ENCODE results near the gene C1orf174. TPM values are rescaled to one million over a fixed set of nuclear protein-coding genes. Genes with fewer than 3 reads are reported as not detected.

C1orf174 gene
- total and polyA plus RNA-seq, 2 of the 13 experiments (the other 11 are each of a cell fraction or from before 2014, with no cell fraction given), result 21.6 to 31.4 TPM

DNA sequence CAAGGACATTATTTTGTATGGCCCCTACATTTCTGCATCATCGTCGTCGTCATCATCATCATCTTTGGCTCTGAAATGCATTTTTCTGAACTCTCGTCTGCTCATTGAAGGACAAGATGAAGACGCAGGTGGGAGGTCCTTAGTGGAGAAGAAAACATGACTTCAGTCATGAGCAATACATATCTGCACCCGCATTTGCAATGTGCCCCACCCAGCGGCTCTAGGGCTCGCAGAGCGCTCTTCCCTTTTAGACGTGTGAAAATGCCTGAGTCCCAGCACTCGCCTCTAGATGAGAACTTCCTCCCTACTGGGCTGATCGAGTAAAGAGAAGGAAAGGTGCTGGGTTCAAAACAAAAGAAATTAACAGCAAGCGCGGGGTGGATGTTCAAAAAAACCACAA is 10.1 kb downstream of the C1orf174 start (continued):
- TF ChIP-seq RERE (CRISPR knock-in tag; IDR thresholded peaks at IDR 0.05; ENCODE audit: low read depth), result no peak
- TF ChIP-seq ISL2 (CRISPR knock-in tag; IDR thresholded peaks at IDR 0.05), result no peak
- TF ChIP-seq ZNF496 (CRISPR knock-in tag; IDR thresholded peaks at IDR 0.05; ENCODE audit: insufficient replicate concordance), result no peak
- TF ChIP-seq, protein P1, sequence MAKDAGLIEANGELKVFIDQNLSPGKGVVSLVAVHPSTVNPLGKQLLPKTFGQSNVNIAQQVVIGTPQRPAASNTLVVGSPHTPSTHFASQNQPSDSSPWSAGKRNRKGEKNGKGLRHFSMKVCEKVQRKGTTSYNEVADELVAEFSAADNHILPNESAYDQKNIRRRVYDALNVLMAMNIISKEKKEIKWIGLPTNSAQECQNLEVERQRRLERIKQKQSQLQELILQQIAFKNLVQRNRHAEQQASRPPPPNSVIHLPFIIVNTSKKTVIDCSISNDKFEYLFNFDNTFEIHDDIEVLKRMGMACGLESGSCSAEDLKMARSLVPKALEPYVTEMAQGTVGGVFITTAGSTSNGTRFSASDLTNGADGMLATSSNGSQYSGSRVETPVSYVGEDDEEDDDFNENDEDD (CRISPR knock-in tag; IDR thresholded peaks at IDR 0.05; ENCODE audit: borderline replicate concordance), result no peak
- TF ChIP-seq ZIK1 (CRISPR knock-in tag; IDR thresholded peaks at IDR 0.05; ENCODE audit: borderline replicate concordance, low read depth), result no peak

DNA sequence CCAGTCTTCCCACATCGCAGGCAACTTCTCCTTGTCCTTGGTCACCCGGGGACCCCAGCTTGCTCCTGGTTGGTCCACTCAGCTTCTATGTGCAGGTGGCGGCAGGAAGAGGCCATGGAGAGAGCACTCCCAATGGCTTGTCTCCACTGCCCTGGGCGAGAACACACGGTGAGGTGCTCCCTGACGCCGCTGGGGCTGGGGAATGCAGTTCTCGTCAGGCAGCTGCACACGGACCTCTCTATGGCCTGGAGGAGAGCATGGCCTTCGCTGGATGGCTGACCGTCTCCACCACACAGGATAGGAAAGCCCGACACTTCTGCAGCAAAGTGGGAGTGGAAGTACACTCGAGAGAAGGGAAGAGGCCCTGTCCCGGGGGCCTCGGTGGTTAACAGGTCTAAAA is 11.8 kb downstream of the C1orf174 start:
- FAIRE-seq, result no peak
- ChIA-PET CTCF (ENCODE audit: low intra/inter-chr PET ratio, low total read pairs) (no interaction called here), POLR2A (no interaction called here)
- Histone ChIP-seq H3K9me3 (ENCODE audit: low read length) (no peaks in the 10 kb centered on the region), H3K36me3 (replicated peaks in 1 of 2; ENCODE audit: control insufficient read depth in 1 of 2, insufficient read depth in 2 of 2, low read length in 2 of 2) (peaks cover 26 to 48% of the 10 kb centered on the region in 2 experiments; a peak in 4 of 5 replicates), H4K20me1 (ENCODE audit: insufficient read depth, low read length) (no peaks in the 10 kb centered on the region), H3K4me2 (ENCODE audit: low read depth, low read length) (no peak overlapping the region), H3K27me3 (ENCODE audit: control insufficient read depth in 1 of 2, insufficient read depth in 2 of 2, low read length in 2 of 2) (no peaks in the 10 kb centered on the region), H3K4me1 (ENCODE audit: insufficient read depth, low read length) (no peaks in the 10 kb centered on the region), H2AFZ (ENCODE audit: low read length) (no peak overlapping the region), H3K9ac (ENCODE audit: insufficient read depth, low read depth, low read length) (no peak overlapping the region), H3K4me3 (replicated peaks in 1 of 3; ENCODE audit: insufficient read depth in 1 of 3, low read depth in 2 of 3, low read length in 3 of 3) (no peak overlapping the region), H3K79me2 (ENCODE audit: insufficient read depth, low read length) (peaks cover 7% of the 10 kb centered on the region), H3K27ac (ENCODE audit: extremely low read length, insufficient read depth, low read length) (no peak overlapping the region)
- WGBS (ENCODE audit: low lambda C conversion rate), result 97% methylated on average over 10 of the region's 15 CpGs
- in situ Hi-C loops (cut with HindIII; ENCODE audit: extremely low pct_ligation_motif_present, low pct_unique_long_range_greater_than_20kb), result no loop called here
- no peak; the same call in 2 of the 3 replicates for ATAC-seq
- no TSS peak for BruUV-seq (replicated peaks)
- intact Hi-C loops (cut with micrococcal nuclease; ENCODE audit: unreplicated experiment), result no loop called here
- DNase-seq (ENCODE audit: low spot score), result no peak
- TF ChIP-seq, protein P2, sequence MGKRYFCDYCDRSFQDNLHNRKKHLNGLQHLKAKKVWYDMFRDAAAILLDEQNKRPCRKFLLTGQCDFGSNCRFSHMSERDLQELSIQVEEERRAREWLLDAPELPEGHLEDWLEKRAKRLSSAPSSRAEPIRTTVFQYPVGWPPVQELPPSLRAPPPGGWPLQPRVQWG (CRISPR knock-in tag; IDR thresholded peaks at IDR 0.05; ENCODE audit: borderline replicate concordance, low read depth), result no peak
- TF ChIP-seq POLR2G (IDR thresholded peaks at IDR 0.05; ENCODE audit: low read depth, low read length) (0 out of 2 replicates have a peak, but pooled peaks have one; percentile 28), AGO2 (optimal IDR thresholded peaks at IDR 0.05; ENCODE audit: low read depth, low read length) (peak; percentile 69), RBM22 (optimal IDR thresholded peaks at IDR 0.05; ENCODE audit: low read length) (peak; percentile 55), MEIS1 (CRISPR knock-in tag; IDR thresholded peaks at IDR 0.05; ENCODE audit: borderline replicate concordance) (no peak), ZNF263 (CRISPR knock-in tag; IDR thresholded peaks at IDR 0.05) (0 out of 2 replicates have a peak, but pooled peaks have one; percentile 16)
